Stimulated activated memory B cell treated with anti-CD40 and anti-IgM and Interleukin-4, amounts not matched to agents 10 μg/mL and 1 μg/mL and 100 μg/mL, for 72 hours (primary cell): ENCODE measurements around the gene RPL28.

Source experiments
- ATAC-seq: fragments of 150-1000 bp; cut with Tn5 transposase; 2 replicates; pipeline ENCODE4 v1.10.0; 2021
- H3K27ac Mint-ChIP-seq: one replicate; pipeline ENCODE4 v1.8.0; 2022; ENCODE audit warnings: mild to moderate bottlenecking, mixed read lengths
- H3K27me3 Mint-ChIP-seq: one replicate; pipeline ENCODE4 v1.8.0; 2022; ENCODE audit warnings: mixed read lengths
- H3K36me3 Mint-ChIP-seq: one replicate; pipeline ENCODE4 v1.8.0; 2022; ENCODE audit warnings: mixed read lengths
- H3K4me1 Mint-ChIP-seq: one replicate; pipeline ENCODE4 v1.8.0; 2022; ENCODE audit warnings: mixed read lengths
- H3K4me3 Mint-ChIP-seq: one replicate; pipeline ENCODE4 v1.8.0; 2022; ENCODE audit warnings: mild to moderate bottlenecking, moderate library complexity, mixed read lengths
- H3K9me3 Mint-ChIP-seq: one replicate; pipeline ENCODE4 v1.8.0; 2022; ENCODE audit warnings: mixed read lengths

Gene RPL28

DNA sequence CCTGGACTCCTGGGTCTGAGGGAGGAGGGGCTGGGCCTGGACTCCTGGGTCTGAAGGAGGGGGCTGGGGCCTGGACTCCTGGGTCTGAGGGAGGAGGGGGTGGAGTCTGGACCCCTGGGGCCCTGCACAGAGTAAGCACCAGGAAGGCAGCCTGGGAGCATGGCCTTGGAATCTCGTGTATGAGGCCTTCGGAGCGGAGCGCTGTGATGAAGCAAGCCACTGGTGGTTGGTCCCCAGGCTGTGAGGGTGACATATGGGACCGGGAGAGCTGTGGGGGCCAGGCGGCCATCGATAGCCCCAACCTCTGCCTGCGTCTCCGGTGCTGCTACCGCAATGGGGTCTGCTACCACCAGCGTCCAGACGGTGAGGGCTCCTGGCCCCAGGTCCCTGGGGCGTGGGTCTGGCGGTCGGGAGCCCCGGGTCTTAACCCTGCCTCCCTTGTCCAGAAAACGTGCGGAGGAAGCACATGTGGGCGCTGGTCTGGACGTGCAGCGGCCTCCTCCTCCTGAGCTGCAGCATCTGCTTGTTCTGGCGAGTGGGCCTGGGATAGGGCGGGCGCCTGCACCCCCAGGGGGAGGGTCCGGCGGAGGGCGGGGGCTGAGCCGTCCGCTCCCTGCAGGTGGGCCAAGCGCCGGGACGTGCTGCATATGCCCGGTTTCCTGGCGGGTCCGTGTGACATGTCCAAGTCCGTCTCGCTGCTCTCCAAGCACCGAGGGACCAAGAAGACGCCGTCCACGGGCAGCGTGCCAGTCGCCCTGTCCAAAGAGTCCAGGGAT, 8.2 kb upstream of the RPL28 start:
- Mint-ChIP-seq H3K4me3 (no peak overlapping the region), H3K27ac (no peak overlapping the region), H3K9me3 (no peaks in the 10 kb centered on the region), H3K4me1 (peaks cover 16% of the 10 kb centered on the region), H3K27me3 (peaks cover 38% of the 10 kb centered on the region), H3K36me3 (no peaks in the 10 kb centered on the region)
- no peak for ATAC-seq

DNA sequence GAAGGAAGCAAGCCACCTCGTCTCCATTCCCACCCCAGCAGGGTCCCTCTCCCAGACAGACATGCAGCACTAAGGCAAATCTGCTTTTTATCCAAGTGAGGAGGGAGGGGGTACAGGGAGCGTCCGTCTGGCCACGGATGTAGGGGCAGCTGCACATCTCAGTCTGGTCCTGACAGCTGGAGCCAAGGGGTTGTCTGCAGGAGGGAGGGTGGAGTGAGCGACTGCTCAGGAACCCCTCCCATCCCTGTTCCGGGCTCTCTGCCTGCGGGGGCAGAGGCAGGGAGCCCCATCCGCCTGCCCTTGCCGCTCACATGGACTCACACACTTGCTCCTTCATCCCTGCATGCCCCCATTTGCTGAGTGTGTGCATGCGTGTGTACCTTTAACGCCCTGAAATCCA, 6.6 kb upstream of the RPL28 start:
- H3K27ac Mint-ChIP-seq: no peak overlapping the region
- no peaks in the 10 kb centered on the region for H3K36me3 Mint-ChIP-seq
- H3K27me3 Mint-ChIP-seq: peaks cover 22% of the 10 kb centered on the region
- peaks cover 18% of the 10 kb centered on the region for H3K4me1 Mint-ChIP-seq
- H3K4me3 Mint-ChIP-seq: no peak overlapping the region
- no peak for ATAC-seq
- no peaks in the 10 kb centered on the region for H3K9me3 Mint-ChIP-seq

- no peak overlapping the region for H3K27ac Mint-ChIP-seq
These were observed 3.7 kb upstream of the RPL28 start for GRCh38 chr19:55382013-55382412.

DNA sequence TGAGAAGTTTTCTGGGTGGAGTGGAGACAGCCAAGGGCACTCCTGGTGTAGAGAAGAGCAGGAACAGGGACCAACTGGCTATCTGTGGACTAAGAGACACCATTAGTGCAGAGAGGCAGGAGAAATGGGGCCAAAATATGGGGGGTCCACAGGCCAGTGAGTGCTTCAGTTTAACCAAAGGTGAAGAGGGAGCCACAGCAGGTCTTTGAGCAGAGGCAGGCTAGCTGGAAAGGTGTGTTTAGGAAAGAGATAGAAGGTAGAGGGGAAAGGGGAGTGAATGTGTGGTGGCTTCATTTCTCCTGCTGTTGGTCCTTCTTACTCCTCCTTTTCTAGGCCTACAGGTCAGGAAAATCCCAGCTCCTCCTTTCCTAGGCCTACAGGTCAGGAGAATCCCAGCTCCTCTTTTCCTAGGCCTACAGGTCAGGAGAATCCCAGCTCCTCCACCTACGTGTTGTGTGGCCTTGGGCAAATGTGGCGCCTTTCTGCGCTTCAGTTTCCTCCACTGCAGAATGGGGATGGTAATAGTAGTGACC, 3.1 kb upstream of the RPL28 start:
- peak overlapping the region; percentile 89 for H3K4me3 Mint-ChIP-seq
- H3K27ac Mint-ChIP-seq: no peak overlapping the region
- no peaks in the 10 kb centered on the region for H3K9me3 Mint-ChIP-seq
- H3K36me3 Mint-ChIP-seq: peaks cover 20% of the 10 kb centered on the region
- no peak for ATAC-seq
- peaks cover 45% of the 10 kb centered on the region for H3K4me1 Mint-ChIP-seq
- no peaks in the 10 kb centered on the region for H3K27me3 Mint-ChIP-seq

More at GRCh38 chr19:55382013-55382412, 3.7 kb upstream of the RPL28 start:
- no peaks in the 10 kb centered on the region for H3K9me3 Mint-ChIP-seq
- peaks cover under 1% of the 10 kb centered on the region for H3K27me3 Mint-ChIP-seq
- no peak overlapping the region for H3K4me3 Mint-ChIP-seq
- H3K36me3 Mint-ChIP-seq: peaks cover 15% of the 10 kb centered on the region
- H3K4me1 Mint-ChIP-seq: peaks cover 39% of the 10 kb centered on the region
- no peak for ATAC-seq

DNA sequence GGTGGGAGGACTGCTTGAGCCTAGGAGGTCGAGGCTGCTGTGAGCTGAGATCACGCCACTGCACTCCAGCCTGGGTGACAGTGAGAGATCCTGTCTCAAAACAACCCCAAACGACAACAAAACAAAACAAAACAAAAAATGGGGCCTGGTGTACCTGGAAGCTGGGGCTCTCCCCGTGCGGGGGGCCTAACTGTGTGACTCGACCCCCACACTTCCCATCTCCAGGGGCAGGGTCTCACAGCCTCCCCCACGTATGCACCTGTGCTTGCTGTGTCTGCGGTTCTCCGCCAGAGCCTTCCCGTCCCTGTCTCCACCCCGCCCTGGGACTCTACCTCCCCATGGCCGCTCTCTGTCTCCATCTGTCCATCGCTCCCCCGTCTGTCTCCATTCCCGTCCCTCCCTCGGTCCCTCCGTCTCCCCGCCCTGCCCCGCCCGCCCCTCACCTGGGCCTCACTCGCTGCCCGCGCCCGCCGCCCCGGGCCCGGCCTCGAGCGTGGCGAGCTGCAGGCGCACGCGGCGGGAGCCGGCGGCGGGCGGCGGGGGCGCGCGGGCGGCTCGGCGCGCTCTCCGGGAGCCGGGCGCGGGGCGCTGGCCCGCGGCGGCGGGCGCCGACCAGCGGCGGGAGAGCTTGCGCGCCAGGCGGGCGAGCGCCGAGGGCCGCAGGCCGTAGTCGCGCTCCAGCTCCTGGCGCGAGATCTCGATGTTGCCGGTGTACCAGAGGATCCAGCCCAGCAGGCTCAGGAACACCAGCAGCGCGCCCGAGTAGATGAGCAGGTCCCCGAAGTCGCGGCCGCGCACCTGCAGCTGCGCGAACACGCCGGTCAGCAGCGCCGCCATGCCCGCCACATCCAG, 2.2 kb upstream of the RPL28 start:
- Mint-ChIP-seq H3K27ac (peak overlapping the region; percentile 72), H3K4me3 (peak overlapping the region; percentile 89), H3K9me3 (no peaks in the 10 kb centered on the region), H3K36me3 (peaks cover 28% of the 10 kb centered on the region), H3K27me3 (no peaks in the 10 kb centered on the region), H3K4me1 (peaks cover 53% of the 10 kb centered on the region)
- peak; percentile 24 for ATAC-seq

- Mint-ChIP-seq H3K9me3 (no peaks in the 10 kb centered on the region), H3K27me3 (no peaks in the 10 kb centered on the region), H3K4me3 (peak within 1 kb of the TSS; percentile 100), H3K36me3 (peaks cover 36% of the 10 kb centered on the region), H3K4me1 (peaks cover 61% of the 10 kb centered on the region), H3K27ac (peak within 1 kb of the TSS; percentile 99)
- ATAC-seq: peak; percentile 48
These were observed 1.4 kb upstream of the RPL28 start, which contains the start of gene TMEM238 for GRCh38 chr19:55384131-55384919. TMEM238 (minus strand) TSS chr19:55384292; CDS start chr19:55384259, 33 bp downstream.

DNA sequence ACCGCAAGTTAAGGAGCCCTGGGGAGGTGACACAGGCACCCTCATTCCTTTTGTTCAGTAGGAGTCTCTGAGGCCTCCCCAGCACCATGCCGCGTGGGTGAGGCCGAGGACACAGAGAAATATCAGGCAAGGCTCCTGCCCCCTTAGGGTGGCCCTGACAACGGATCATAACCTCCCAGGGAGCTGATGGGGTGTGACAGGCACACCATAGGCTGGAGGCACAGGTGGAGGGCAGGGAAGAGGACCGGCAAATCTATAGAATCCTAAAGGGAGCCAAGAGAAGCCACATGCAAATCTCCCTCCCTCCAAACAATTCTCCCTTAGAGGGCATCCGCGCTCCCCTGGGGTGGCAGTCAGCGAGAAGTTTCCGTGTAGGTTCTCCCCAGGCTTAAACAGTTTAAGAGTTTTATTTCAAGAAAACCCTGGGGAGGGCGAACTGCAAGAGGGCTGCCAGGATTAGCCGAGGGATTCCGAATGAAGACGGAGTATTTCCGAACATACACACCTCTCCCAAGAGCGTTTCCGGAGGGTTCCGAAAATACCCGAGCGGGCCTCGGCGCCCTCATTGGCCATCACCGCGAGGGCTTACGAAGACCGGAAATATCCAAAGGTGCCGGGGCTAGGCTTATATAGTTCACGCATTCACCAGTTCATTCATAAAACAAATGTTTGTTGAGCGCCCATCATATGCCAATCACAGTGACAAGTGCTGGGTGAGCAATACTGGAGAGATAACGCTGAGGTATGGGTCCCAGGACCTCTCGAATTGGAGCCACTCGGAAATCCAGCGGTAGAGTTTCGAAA, 610 bp upstream of the RPL28 start:
- Mint-ChIP-seq H3K36me3 (peaks cover 44% of the 10 kb centered on the region), H3K27me3 (no peaks in the 10 kb centered on the region), H3K27ac (peak overlapping the region; percentile 99), H3K4me3 (peak overlapping the region; percentile 100), H3K9me3 (no peaks in the 10 kb centered on the region), H3K4me1 (peaks cover 69% of the 10 kb centered on the region)
- ATAC-seq: peak; percentile 87

- peak overlapping the region; percentile 99 for H3K27ac Mint-ChIP-seq
- peaks cover 79% of the 10 kb centered on the region for H3K4me1 Mint-ChIP-seq
- peaks cover 53% of the 10 kb centered on the region for H3K36me3 Mint-ChIP-seq
- H3K4me3 Mint-ChIP-seq: peak overlapping the region; percentile 100
- H3K27me3 Mint-ChIP-seq: no peaks in the 10 kb centered on the region
- no peak for ATAC-seq
- H3K9me3 Mint-ChIP-seq: no peaks in the 10 kb centered on the region
These were observed 800 bp downstream of the RPL28 start for GRCh38 chr19:55386493-55386971.

- H3K36me3 Mint-ChIP-seq: peaks cover 53% of the 10 kb centered on the region
- no peaks in the 10 kb centered on the region for H3K9me3 Mint-ChIP-seq
- peak overlapping the region; percentile 99 for H3K27ac Mint-ChIP-seq
- no peaks in the 10 kb centered on the region for H3K27me3 Mint-ChIP-seq
- no peak for ATAC-seq
- peak overlapping the region; percentile 100 for H3K4me3 Mint-ChIP-seq
- peaks cover 71% of the 10 kb centered on the region for H3K4me1 Mint-ChIP-seq
These were observed 2.2 kb downstream of the RPL28 start for GRCh38 chr19:55387736-55388497.

GRCh38 chr19:55389386-55390317, 3.9 kb downstream of the RPL28 start:
- Mint-ChIP-seq H3K4me3 (peak overlapping the region; percentile 27), H3K27ac (peak overlapping the region; percentile 52), H3K27me3 (no peaks in the 10 kb centered on the region), H3K36me3 (peaks cover 53% of the 10 kb centered on the region), H3K4me1 (peaks cover 61% of the 10 kb centered on the region), H3K9me3 (no peaks in the 10 kb centered on the region)
- no peak for ATAC-seq

- H3K27ac Mint-ChIP-seq: peak overlapping the region; percentile 52
These were observed 4.7 kb downstream of the RPL28 start for GRCh38 chr19:55390461-55390880.

GRCh38 chr19:55391191-55391670, 5.5 kb downstream of the RPL28 start:
- Mint-ChIP-seq H3K36me3 (peaks cover 46% of the 10 kb centered on the region), H3K9me3 (no peaks in the 10 kb centered on the region), H3K4me3 (no peak overlapping the region), H3K4me1 (peaks cover 52% of the 10 kb centered on the region), H3K27me3 (no peaks in the 10 kb centered on the region), H3K27ac (no peak overlapping the region)
- ATAC-seq: no peak

More at GRCh38 chr19:55390461-55390880, 4.7 kb downstream of the RPL28 start:
- no peak for ATAC-seq
- Mint-ChIP-seq H3K4me1 (peaks cover 53% of the 10 kb centered on the region), H3K9me3 (no peaks in the 10 kb centered on the region), H3K4me3 (peak overlapping the region; percentile 10), H3K27me3 (no peaks in the 10 kb centered on the region), H3K36me3 (peaks cover 53% of the 10 kb centered on the region)
